Hepatic stellate cell (primary cell): ENCODE results near the gene EPS8L2.
"Not testable (repeated sequence)": the region's sequence is repeated elsewhere in the genome, so short reads cannot be mapped to it uniquely, and the experiment has no call there.

Experiments used
- DNase-seq: peaks from one replicate; pipeline ENCODE4 v3.0.0; 2011; ENCODE audit warnings: low spot score

Gene EPS8L2

DNA sequence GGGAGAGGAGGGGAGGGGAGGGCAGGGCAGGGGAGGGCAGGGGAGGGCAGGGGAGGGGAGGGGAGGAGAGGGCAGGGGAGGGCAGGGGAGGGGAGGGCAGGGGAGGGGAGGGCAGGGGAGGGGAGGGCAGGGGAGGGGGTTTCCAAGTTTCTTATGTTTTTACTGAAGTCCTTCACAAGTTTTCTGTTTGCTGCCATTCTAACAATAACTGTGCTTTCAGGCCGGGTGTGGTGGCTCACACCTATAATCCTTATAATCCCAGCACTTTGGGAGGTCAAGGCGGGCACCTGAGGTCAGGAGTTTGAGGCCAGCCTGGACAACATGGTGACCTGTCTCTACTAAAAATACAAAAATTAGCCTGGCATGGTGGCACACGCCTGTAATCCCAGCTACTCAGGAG, 15.8 kb upstream of the EPS8L2 start:
- DNase-seq: not testable (repeated sequence)

- DNase-seq: no peak
These were observed 15.0 kb upstream of the EPS8L2 start for GRCh38 chr11:690738-691633.

DNA sequence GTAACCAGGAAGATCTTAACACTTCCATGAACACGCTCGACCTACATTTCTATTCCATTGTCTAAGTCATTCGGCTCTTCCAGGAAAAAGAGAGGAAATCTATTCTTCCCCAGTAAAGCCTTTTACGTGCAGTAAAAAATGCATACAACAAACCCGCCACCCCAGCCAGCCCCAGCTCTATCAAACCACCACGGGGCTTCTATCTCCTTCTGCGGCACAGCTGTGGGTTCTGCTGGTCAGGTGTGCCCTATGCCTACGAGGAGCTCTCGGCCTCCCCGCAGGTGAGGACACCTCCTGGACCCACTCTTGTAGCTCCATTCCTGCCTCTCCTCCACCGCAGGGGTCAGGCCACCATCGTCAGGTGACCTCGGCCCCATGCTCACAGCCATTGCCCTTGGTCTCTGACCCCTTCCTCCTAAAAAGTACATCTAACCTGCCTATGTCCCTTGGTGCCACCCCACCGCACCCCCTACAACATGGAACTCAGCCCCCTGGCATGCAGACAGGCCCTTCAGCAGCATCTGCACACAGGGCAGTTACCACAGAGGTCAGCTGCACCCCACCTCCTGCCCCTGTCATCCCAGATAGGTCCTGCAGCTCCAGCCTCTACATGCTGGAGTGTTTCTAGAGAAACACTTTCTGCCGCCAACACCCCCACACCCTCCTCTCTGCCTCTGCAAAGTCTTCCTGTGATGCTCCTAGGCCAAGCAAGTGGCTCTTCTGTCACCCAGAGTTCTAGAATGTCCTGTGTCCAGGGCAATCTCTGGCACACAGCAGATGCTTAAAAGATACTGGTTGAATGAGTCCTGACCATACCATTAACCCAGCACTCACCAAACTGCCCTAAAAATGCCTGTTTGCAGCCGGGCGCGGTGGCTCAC, 14.1 kb upstream of the EPS8L2 start:
- no peak for DNase-seq

GRCh38 chr11:692824-693414, 13.1 kb upstream of the EPS8L2 start:
- DNase-seq: no peak

- DNase-seq: peak; percentile 29
These were observed 12.6 kb upstream of the EPS8L2 start for GRCh38 chr11:693415-693831.

DNA sequence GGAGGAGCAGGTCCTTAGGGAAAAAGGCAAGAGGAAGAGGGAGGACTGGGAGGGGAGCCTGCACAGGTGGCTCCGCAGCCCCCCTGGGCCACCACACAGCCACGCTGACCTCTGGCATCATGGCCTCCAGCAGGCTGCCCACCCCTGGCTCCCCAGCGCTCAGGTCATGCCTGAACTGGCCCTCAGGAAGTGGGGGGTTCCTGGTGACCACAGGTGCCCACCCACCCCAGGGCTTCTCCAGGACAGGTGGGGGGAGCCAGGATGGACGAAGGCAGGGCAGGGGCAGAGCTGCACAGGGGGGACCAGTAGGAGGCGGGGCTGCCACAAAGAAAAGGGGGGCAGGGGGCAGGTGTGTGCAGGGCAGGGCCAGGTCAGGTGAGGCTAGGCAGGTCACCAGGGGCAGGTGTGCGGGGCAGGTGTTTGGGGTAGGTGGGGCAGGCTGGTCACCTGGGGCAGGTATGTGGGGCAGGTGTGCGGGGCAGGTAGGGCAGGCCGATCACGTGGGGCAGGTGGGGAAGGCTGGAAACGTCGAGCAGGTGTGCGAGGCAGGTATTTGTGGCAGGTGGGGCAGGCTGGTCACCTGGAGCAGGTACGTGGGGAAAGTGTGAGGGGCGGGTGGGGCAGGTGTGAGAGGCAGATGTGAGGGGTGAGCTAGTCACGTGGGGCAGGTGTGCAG, 12.0 kb upstream of the EPS8L2 start:
- DNase-seq: no peak

- DNase-seq: peak; percentile 85
These were observed 11.3 kb upstream of the EPS8L2 start, which contains the start of gene DEAF1 for GRCh38 chr11:694563-695287. TSS of gene DEAF1 (minus strand) at chr11:695222. CDS start at chr11:695047, 175 bp downstream.

- DNase-seq: no peak
These were observed 10.8 kb upstream of the EPS8L2 start for GRCh38 chr11:695288-695537.

GRCh38 chr11:695538-696248, 10.3 kb upstream of the EPS8L2 start, which contains the start of gene TMEM80:
TSS of gene TMEM80 (plus strand) at chr11:695816. CDS start at chr11:695828, 12 bp downstream.
- peak; percentile 86 for DNase-seq

DNA sequence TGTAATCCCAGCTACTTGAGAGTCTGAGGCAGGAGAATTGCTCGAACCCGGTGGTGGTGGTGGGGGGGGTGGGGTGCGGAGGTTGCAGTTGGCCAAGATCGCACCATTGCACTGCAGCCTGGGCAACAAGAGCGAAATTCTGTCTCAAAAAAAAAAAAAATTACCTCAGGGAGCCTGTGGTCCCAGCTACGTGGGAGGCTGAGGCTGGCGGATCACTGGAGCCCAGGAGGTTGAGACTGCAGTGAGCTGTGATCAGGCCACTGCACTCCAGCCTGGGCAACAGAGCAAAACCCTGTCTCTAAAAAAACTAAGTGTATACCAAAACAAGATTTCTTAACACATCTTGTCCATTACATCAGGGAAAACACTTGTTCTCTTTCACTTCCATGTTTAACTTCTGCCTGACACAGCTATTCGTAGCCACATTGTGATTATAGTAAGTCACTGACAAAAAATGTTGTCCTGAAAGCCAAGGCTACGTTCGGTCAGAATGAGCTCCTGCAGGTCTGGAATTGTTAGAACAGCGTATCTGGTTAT, 9.0 kb upstream of the EPS8L2 start:
- DNase-seq: peak; percentile 63

- no peak for DNase-seq
These were observed 8.2 kb upstream of the EPS8L2 start for GRCh38 chr11:697811-698311.

GRCh38 chr11:698493-699115, 7.4 kb upstream of the EPS8L2 start:
- DNase-seq: no peak

GRCh38 chr11:699116-699508, 6.9 kb upstream of the EPS8L2 start:
- DNase-seq: no peak

DNA sequence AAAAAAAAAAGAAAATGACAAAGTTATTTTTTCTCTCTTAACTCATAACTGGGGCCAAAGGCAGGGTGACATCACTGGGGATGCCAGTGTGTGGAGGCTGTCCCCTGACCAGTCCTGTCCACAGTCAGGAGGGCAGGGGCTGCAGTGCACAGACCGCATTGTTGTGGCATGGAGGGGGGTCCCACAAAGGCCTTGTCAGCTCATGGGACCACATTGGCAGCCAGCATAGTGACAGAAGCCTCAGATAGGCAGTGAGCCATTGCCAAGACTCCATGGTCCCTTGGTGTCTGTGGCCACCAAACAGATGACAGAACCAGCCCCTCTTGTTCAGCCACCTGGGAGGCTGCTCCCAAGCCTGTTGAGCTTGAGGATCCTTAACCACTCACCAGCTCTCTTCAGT, 6.3 kb upstream of the EPS8L2 start:
- no peak for DNase-seq

DNA sequence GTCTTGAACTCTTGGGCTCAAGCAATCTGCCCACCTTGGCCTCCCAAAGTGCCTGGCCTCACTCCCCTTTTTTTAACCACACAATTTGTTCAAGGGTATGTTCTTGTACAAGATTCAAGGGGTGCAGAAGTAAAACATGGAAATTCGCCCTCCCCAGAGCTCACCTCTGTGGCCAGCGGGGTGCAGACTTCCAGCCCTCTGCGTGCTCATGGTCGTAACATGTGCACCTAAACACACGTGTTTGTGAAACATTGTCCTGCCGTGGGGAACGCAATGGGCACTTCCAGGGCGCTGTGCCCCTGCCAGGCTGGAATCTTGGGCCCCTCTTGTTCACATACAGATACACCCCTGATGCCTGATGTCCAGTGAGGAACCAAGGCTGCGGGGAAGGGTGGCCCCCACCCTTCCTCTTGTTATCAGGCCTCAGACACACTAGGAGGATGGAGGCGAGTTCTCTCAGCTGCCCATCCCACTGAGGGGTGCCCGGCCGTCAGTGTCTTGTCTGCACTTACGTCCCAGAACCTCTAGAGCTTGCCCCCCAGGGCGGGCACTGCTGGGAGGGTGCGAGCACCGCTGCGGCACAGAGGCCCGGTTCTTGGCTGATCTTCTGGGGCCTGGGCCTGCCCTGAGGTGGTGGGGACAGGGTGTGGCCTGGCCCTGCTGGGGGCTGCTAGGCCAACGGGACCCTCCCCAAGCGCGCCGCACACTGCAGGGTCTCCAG, 4.1 kb upstream of the EPS8L2 start:
- no peak for DNase-seq

DNA sequence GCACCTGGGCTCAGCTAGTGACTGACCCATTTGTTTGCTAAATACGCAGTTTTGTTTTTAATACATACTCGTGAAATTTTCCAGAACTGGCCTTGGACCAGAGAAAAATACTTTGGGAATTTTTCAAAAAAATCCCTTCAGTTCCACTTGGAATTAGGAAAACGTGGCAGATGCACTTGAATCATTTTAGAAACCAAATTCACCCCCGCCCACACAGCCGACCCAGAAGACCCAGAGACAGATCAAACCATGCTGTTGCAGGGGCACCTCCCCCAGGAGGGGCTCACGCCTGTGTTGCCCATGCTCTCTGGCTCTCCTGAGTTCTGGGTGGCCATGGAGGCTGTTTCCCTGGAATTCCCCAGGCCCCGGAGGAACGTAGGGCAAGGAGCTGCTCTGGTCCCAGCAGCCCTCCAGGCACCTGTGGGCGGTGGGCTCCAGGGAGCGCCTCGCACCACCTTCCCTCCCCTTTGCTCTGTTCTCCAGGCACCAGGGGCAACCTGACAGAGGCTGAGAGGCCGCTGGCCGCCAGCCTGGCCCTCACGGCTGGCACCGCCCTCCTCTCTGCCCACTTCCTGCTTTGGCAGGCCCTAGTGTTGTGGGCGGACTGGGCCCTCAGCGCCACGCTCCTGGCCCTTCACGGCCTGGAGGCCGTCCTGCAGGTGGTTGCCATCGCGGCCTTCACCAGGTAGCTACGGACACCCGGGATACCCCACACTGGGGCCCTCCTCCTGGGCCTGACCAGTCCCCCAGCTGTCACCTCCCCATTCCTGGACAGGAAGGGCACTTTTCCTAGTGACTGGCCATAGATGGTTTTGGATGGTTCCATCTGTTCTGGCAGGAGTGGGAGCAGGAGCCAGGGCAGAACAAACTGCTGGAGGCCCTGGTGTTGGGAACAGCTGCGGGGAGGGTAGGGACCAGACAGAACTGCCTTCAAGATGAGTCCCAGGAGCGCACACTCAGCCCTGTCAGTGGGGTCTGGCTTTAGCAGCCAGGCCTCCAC, 3.3 kb upstream of the EPS8L2 start:
- DNase-seq: no peak

- DNase-seq: no peak
These were observed 2.5 kb upstream of the EPS8L2 start for GRCh38 chr11:703506-703905.

DNA sequence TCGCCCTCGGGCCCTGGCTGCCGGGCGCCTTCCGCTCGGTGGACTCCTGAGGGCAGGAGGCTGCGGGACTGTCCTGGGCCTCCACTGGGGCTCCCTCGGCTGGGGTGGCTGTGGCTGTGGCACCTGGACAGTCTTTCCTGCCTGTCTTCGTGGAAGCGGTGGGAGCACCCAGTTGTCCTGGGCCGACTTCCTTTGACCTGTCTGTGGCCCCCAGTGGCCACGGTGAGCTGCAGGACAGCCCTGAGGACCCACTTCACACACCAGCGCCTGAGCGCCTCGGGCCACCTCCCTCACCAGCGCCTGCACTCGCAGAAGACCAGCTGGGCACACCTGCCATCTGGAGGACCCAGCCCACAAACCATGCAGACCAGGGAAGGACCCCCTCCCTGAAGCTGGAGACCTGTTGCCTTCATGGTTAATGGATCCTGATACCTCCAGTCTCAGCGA, 1.8 kb upstream of the EPS8L2 start:
- no peak for DNase-seq
